Loucy (cell line): Measurements from ENCODE around the gene ZNF417.

Experiments used
- H2AFZ ChIP-seq: fragments of 200-600 bp; sonication (generic); 2 replicates; pipeline ENCODE4 v1.6.0; 2016; ENCODE audit warnings: antibody characterized with exemption, mild to moderate bottlenecking, low read length, moderate library complexity
- H3F3A ChIP-seq: fragments of 200-600 bp; 2 replicates; pipeline ENCODE4 v1.6.0; 2016; ENCODE audit warnings: antibody characterized with exemption, low read depth, mild to moderate bottlenecking
- H3K27me3 ChIP-seq: fragments of 200-600 bp; sonication (generic); 2 replicates; pipeline ENCODE4 v1.6.1; 2014; ENCODE audit warnings: low read length, mild to moderate bottlenecking; ENCODE audit not compliant: insufficient read depth, poor library complexity, severe bottlenecking
- H3K36me3 ChIP-seq: fragments of 200-600 bp; sonication (generic); 2 replicates; pipeline ENCODE4 v1.6.1; 2016; ENCODE audit warnings: low read length; ENCODE audit not compliant: insufficient read depth
- H3K4me1 ChIP-seq: fragments of 200-600 bp; sonication (generic); 2 replicates; pipeline ENCODE4 v1.5.1; 2014; ENCODE audit warnings: low read length, mild to moderate bottlenecking; ENCODE audit not compliant: insufficient read depth, poor library complexity, severe bottlenecking
- H3K4me2 ChIP-seq: fragments of 200-600 bp; sonication (generic); 2 replicates; pipeline ENCODE4 v1.6.0; 2014; ENCODE audit warnings: antibody characterized with exemption, low read length, low read depth, mild to moderate bottlenecking; ENCODE audit not compliant: poor library complexity, severe bottlenecking
- H3K4me3 ChIP-seq: fragments of 200-600 bp; sonication (generic); 2 replicates; pipeline ENCODE4 v1.5.1; 2014; ENCODE audit warnings: low read length, mild to moderate bottlenecking, mixed read lengths; ENCODE audit not compliant: poor library complexity, severe bottlenecking
- H3K79me2 ChIP-seq: fragments of 200-600 bp; sonication (generic); 2 replicates; pipeline ENCODE4 v1.6.1; 2014; ENCODE audit warnings: low read length; ENCODE audit not compliant: insufficient read depth
- H3K9ac ChIP-seq: fragments of 200-600 bp; sonication (generic); 2 replicates; pipeline ENCODE4 v1.6.0; 2014; ENCODE audit warnings: mild to moderate bottlenecking, low read depth, low read length, moderate library complexity; ENCODE audit not compliant: poor library complexity, severe bottlenecking
- H3K9me2 ChIP-seq: fragments of 200-600 bp; sonication (generic); replicated peaks from 2 replicates; pipeline ENCODE4 v1.6.1; 2016; ENCODE audit warnings: low read depth, low read length, mixed read lengths
- H3K9me3 ChIP-seq: fragments of 200-600 bp; sonication (generic); 2 replicates; pipeline ENCODE4 v1.6.1; 2014; ENCODE audit warnings: mild to moderate bottlenecking, antibody characterized with exemption, low read length, low read depth; ENCODE audit not compliant: insufficient read depth
- H4K20me1 ChIP-seq: fragments of 200-600 bp; sonication (generic); 2 replicates; pipeline ENCODE4 v1.6.0; 2014; ENCODE audit warnings: antibody characterized with exemption, low read length, mild to moderate bottlenecking; ENCODE audit not compliant: insufficient read depth, poor library complexity, severe bottlenecking
- EZH2phosphoT487 ChIP-seq: fragments of 200-600 bp; IDR thresholded peaks from 2 replicates; pipeline ENCODE4 v1.6.1; 2018; ENCODE audit warnings: antibody characterized with exemption, mild to moderate bottlenecking, moderate library complexity, borderline replicate concordance
- TF ChIP-seq, protein P1 (sequence below): fragments of 200-600 bp; sonication (generic); conservative IDR thresholded peaks from 2 replicates; pipeline ENCODE4 v1.5.1; 2014; ENCODE audit warnings: mild to moderate bottlenecking, antibody characterized with exemption, low read length

Gene ZNF417

DNA sequence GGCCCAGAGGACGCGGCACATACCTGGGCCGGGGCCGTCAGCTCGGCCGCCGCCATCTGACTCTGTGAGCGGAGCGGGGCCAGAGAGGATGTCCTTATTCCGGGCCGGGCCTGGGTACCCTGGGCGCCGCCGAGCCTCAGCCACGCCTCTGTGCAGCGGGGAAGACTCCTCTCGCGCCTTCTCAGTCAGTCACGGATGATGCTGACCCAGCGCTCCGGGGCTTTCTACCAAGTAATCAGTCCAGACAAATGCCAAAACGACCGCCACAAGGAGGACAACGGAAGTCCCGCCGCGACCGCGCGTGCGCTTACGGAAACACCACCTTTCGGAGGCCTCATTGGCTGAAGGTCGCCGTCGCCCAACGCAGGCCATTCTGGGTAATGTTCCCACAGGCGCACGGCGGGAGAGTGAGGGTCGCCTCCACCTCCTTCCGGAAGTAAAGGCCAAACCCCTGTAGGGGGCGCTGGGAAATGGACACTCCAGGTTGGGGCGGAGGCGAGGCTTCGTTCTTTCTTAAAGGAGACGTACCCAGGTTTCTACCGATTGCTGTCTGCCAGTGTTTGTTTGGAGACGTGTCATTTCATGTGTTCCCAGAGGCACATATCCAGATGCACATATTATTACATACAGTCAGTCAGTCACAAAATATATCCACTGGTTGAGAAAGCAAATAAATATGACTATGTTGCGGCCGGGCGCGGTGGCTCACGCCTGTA, 31.2 kb upstream of the ZNF417 start, which contains the start of gene ZNF256:
TSS of gene ZNF256 (minus strand) at position 288 of the 716 bp plus-strand sequence. CDS start at position 56, 232 bp downstream.
- Histone ChIP-seq H3K36me3 (peaks cover 16% of the 10 kb centered on the region; the same call in 1 of the 2 replicates), H2AFZ (peak within 1 kb of the TSS; percentile 96), H3K4me2 (peak within 1 kb of the TSS; percentile 98), H3K9me2 (no peaks in the 10 kb centered on the region), H3K4me1 (peaks cover 17% of the 10 kb centered on the region), H3K9ac (peak within 1 kb of the TSS; percentile 97), H3F3A (no peaks in the 10 kb centered on the region), H4K20me1 (peaks cover 29% of the 10 kb centered on the region), H3K79me2 (peaks cover 49% of the 10 kb centered on the region), H3K27me3 (peaks cover 5% of the 10 kb centered on the region), H3K4me3 (peak within 1 kb of the TSS; percentile 100), H3K9me3 (no peaks in the 10 kb centered on the region; the same call in 1 of the 2 replicates)
- TF ChIP-seq, protein P1, sequence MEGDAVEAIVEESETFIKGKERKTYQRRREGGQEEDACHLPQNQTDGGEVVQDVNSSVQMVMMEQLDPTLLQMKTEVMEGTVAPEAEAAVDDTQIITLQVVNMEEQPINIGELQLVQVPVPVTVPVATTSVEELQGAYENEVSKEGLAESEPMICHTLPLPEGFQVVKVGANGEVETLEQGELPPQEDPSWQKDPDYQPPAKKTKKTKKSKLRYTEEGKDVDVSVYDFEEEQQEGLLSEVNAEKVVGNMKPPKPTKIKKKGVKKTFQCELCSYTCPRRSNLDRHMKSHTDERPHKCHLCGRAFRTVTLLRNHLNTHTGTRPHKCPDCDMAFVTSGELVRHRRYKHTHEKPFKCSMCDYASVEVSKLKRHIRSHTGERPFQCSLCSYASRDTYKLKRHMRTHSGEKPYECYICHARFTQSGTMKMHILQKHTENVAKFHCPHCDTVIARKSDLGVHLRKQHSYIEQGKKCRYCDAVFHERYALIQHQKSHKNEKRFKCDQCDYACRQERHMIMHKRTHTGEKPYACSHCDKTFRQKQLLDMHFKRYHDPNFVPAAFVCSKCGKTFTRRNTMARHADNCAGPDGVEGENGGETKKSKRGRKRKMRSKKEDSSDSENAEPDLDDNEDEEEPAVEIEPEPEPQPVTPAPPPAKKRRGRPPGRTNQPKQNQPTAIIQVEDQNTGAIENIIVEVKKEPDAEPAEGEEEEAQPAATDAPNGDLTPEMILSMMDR = peak; percentile 65
- TF ChIP-seq EZH2phosphoT487 = no peak

DNA sequence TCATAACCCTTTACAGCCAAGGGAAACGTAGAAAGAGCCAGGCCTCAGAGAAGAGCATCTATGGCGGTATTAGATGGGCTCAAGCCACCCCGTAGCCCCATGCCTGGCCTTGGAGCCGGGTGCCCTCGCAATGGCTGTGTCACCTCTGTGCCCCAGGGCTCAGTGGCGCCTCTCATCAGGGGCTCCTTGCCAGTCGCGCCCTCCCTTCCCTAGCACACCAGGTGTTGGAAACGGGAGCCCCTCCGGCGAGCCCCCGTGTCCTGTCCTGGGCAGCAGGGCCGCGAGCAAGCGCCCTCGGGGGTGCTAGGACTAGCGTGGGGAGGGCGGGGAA, 30.7 kb upstream of the ZNF417 start:
- Histone ChIP-seq H3F3A (no peaks in the 10 kb centered on the region), H3K27me3 (peaks cover 5% of the 10 kb centered on the region), H3K9me3 (peaks cover 2% of the 10 kb centered on the region; the same call in 1 of the 2 replicates), H3K9ac (peak overlapping the region; percentile 97), H2AFZ (peak overlapping the region; percentile 71), H3K4me3 (peak overlapping the region; percentile 100), H3K4me1 (peaks cover 17% of the 10 kb centered on the region), H3K36me3 (peaks cover 21% of the 10 kb centered on the region), H3K4me2 (peak overlapping the region; percentile 98), H3K79me2 (peaks cover 52% of the 10 kb centered on the region), H4K20me1 (peaks cover 29% of the 10 kb centered on the region), H3K9me2 (no peaks in the 10 kb centered on the region)
- TF ChIP-seq, protein P1 = no peak
- no peak for TF ChIP-seq EZH2phosphoT487

DNA sequence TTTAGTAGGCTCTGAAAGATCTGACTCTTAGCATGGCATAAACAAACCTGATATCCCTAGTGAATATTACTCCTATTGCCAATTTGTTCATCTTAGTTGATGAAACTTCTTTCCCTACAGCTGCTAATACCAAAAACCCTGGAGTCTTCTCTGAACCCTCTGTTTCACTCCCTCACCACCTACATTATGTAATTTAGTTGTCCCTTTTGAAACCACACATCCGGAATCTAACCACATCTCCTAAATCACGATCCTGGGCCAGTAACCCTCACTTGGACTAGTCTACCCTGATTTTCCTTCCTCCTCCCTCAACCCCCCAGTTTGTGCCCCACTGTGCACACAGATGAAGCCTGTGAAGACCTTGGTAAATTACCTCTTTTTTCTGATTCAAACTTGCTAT, 29.9 kb upstream of the ZNF417 start:
- H2AFZ ChIP-seq = no peak overlapping the region
- peaks cover 5% of the 10 kb centered on the region; the same call in 1 of the 2 replicates for H3K9me3 ChIP-seq
- H3K36me3 ChIP-seq = peaks cover 29% of the 10 kb centered on the region
- H3F3A ChIP-seq = no peaks in the 10 kb centered on the region
- no peak for TF ChIP-seq EZH2phosphoT487
- TF ChIP-seq, protein P1 = no peak
- H3K9ac ChIP-seq = peak overlapping the region; percentile 97
- H3K79me2 ChIP-seq = peaks cover 60% of the 10 kb centered on the region
- no peaks in the 10 kb centered on the region for H3K9me2 ChIP-seq
- H3K4me3 ChIP-seq = peak overlapping the region; percentile 100
- peak overlapping the region; percentile 98 for H3K4me2 ChIP-seq
- H4K20me1 ChIP-seq = peaks cover 29% of the 10 kb centered on the region
- peaks cover 5% of the 10 kb centered on the region for H3K27me3 ChIP-seq
- peaks cover 17% of the 10 kb centered on the region for H3K4me1 ChIP-seq
